ENCODE data around the gene KDM4B. TPM values are rescaled to one million over a fixed set of nuclear protein-coding genes. Genes with fewer than 3 reads are reported as not detected.
"Not testable (repeated sequence)": the region's sequence is repeated elsewhere in the genome, so short reads cannot be mapped to it uniquely, and the experiment has no call there.

The KDM4B gene
- total RNA-seq, 1 donor from 2014 or later, result 39.0 TPM

- H3K4me3 ChIP-seq, result no peak overlapping the region
- no peaks in the 10 kb centered on the region for H3K9me3 ChIP-seq
- H3K27me3 ChIP-seq, result no peaks in the 10 kb centered on the region
- DNase-seq (no peak), ATAC-seq (no peak)
- no peaks in the 10 kb centered on the region for H3K4me1 ChIP-seq
- H3K27ac ChIP-seq, result no peak overlapping the region
- intact Hi-C loops (cut with DNase I), result no loop called here
- no peaks in the 10 kb centered on the region for H3K36me3 ChIP-seq
- no peak for TF ChIP-seq CTCF (IDR thresholded peaks at IDR 0.05)
These were observed 57.9 kb downstream of the KDM4B start for GRCh38 chr19:5026706-5027273.

- H3K4me1 ChIP-seq, result no peaks in the 10 kb centered on the region
- intact Hi-C loops (cut with DNase I), result no loop called here
These were observed 59.4 kb downstream of the KDM4B start for GRCh38 chr19:5028229-5028886.

GRCh38 chr19:5029596-5029995 lies 60.7 kb downstream of the KDM4B start:
- H3K4me3 ChIP-seq; H3K4me1 ChIP-seq; H3K9me3 ChIP-seq; intact Hi-C loops (cut with DNase I); DNase-seq; H3K27ac ChIP-seq; H3K27me3 ChIP-seq: not testable (repeated sequence)
- ATAC-seq, result peak; percentile 38
- peaks cover 20% of the 10 kb centered on the region for H3K36me3 ChIP-seq
- TF ChIP-seq CTCF (IDR thresholded peaks at IDR 0.05), result peak; percentile 59

More at GRCh38 chr19:5028229-5028886, 59.4 kb downstream of the KDM4B start:
- Histone ChIP-seq H3K4me3 (no peak overlapping the region), H3K9me3 (no peaks in the 10 kb centered on the region), H3K27ac (no peak overlapping the region), H3K36me3 (peaks cover 8% of the 10 kb centered on the region), H3K27me3 (no peaks in the 10 kb centered on the region)
- no peak for ATAC-seq
- no peak for TF ChIP-seq CTCF (IDR thresholded peaks at IDR 0.05)
- no peak for DNase-seq

- no peak overlapping the region for H3K4me3 ChIP-seq
- H3K27ac ChIP-seq, result no peak overlapping the region
- H3K4me1 ChIP-seq, result no peaks in the 10 kb centered on the region
- H3K36me3 ChIP-seq, result peaks cover 24% of the 10 kb centered on the region
- ATAC-seq, result peak; percentile 1
- H3K9me3 ChIP-seq, result no peaks in the 10 kb centered on the region
- DNase-seq, result no peak
- H3K27me3 ChIP-seq, result no peaks in the 10 kb centered on the region
- no peak for TF ChIP-seq CTCF (IDR thresholded peaks at IDR 0.05)
- intact Hi-C loops (cut with DNase I), result loop anchor here (5.0 to 10.0 kb wide), 2 partner anchors 158 to 225 kb away; no protein-coding TSS in a partner anchor
These were observed 61.4 kb downstream of the KDM4B start for GRCh38 chr19:5030136-5030820.

- Histone ChIP-seq H3K27ac (no peak overlapping the region), H3K27me3 (no peaks in the 10 kb centered on the region), H3K4me3 (no peak overlapping the region), H3K36me3 (peaks cover 24% of the 10 kb centered on the region), H3K4me1 (no peaks in the 10 kb centered on the region), H3K9me3 (no peaks in the 10 kb centered on the region)
- no peak for TF ChIP-seq CTCF (IDR thresholded peaks at IDR 0.05)
- DNase-seq, result no peak
- intact Hi-C loops (cut with DNase I), result loop anchor here (5.0 to 10.0 kb wide), 2 partner anchors 159 to 226 kb away; no protein-coding TSS in a partner anchor
- no peak for ATAC-seq
These were observed 61.9 kb downstream of the KDM4B start for GRCh38 chr19:5030822-5031221.

Data from upper lobe of right lung (tissue), 1 donor.